Memory B cell (primary cell): ENCODE measurements around the gene PGBD5.

ENCODE experiments used
- ATAC-seq: fragments of 150-1000 bp; cut with Tn5 transposase; 2 replicates; pipeline ENCODE4 v1.10.0; 2021; ENCODE audit warnings: low read depth, mild to moderate bottlenecking, moderate library complexity
- DNase-seq, 2 donors: peaks; one replicate each; pipeline ENCODE4 v3.0.0; 2022; ENCODE audit warnings: low spot score in 2 of 2
- H3K27ac Mint-ChIP-seq: one replicate; pipeline ENCODE4 v1.8.0; 2022; ENCODE audit warnings: mild to moderate bottlenecking, moderate library complexity, mixed read lengths
- H3K27me3 Mint-ChIP-seq: one replicate; pipeline ENCODE4 v1.8.0; 2022; ENCODE audit warnings: mixed read lengths
- H3K36me3 Mint-ChIP-seq: one replicate; pipeline ENCODE4 v1.8.0; 2022; ENCODE audit warnings: mild to moderate bottlenecking, mixed read lengths
- H3K4me1 Mint-ChIP-seq: one replicate; pipeline ENCODE4 v1.8.0; 2022; ENCODE audit warnings: mixed read lengths
- H3K4me3 Mint-ChIP-seq: one replicate; pipeline ENCODE4 v1.8.0; 2022; ENCODE audit warnings: mild to moderate bottlenecking, moderate library complexity, mixed read lengths
- H3K9me3 Mint-ChIP-seq: one replicate; pipeline ENCODE4 v1.8.0; 2022; ENCODE audit warnings: mixed read lengths

The PGBD5 gene

DNA sequence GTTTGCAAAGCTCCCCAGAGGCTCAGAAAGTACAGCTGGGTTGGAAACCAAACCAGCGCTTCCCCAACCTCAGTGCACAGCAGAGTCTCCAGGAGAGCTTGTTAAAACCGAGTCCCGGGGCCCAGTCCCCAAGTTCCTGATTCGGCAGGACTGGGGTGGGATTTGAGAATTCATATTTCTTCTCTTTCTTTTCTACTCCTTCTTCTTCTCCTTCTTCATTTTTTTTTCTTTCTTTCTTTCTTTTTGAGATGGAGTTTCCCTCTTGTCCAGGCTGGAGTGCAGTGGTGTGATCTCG, 136.8 kb downstream of the PGBD5 start:
- H3K4me1 Mint-ChIP-seq, result peaks cover 25% of the 10 kb centered on the region
- H3K27ac Mint-ChIP-seq, result no peak overlapping the region
- H3K9me3 Mint-ChIP-seq, result no peaks in the 10 kb centered on the region
- no peak overlapping the region for H3K4me3 Mint-ChIP-seq
- H3K36me3 Mint-ChIP-seq, result no peaks in the 10 kb centered on the region
- ATAC-seq (no peak), DNase-seq (no peak)
- peaks cover 1% of the 10 kb centered on the region for H3K27me3 Mint-ChIP-seq

DNA sequence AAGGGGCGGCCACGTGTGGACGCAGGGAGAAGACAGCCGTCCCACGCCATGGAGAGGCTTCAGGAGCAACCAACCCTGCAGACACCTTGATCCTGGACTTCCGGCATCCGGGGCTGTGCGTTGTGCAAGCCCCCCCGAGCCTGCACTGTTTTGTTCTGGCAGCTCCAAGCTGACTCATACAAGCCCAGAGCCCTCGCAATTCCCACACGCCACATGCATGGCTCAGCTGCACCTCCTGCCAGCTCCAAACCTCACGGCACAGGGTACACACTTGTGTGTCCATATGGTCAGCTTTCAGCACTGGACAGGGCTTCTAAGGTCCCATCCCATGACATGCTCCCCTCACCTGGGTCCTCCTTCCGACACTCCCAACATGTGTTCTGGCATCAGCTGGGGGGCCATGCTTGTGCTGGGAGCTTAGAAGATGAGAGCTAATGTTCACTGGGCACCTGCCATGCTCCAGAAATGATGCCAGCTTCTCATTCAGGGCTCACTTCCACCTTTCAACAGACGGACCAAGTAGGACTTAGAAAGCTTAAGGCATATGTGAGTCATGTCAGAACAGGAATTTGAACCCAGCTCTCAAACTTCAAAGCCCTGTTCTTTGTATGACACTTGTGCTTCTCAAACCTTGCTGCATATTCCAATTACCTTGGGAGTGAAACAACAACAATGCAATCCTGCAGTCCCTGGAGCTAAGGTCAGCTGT, 137.3 kb downstream of the PGBD5 start:
- Mint-ChIP-seq H3K9me3 (no peaks in the 10 kb centered on the region), H3K36me3 (no peaks in the 10 kb centered on the region), H3K4me1 (peaks cover 25% of the 10 kb centered on the region), H3K4me3 (no peak overlapping the region), H3K27me3 (peaks cover 1% of the 10 kb centered on the region), H3K27ac (no peak overlapping the region)
- DNase-seq (no peak), ATAC-seq (no peak)

DNA sequence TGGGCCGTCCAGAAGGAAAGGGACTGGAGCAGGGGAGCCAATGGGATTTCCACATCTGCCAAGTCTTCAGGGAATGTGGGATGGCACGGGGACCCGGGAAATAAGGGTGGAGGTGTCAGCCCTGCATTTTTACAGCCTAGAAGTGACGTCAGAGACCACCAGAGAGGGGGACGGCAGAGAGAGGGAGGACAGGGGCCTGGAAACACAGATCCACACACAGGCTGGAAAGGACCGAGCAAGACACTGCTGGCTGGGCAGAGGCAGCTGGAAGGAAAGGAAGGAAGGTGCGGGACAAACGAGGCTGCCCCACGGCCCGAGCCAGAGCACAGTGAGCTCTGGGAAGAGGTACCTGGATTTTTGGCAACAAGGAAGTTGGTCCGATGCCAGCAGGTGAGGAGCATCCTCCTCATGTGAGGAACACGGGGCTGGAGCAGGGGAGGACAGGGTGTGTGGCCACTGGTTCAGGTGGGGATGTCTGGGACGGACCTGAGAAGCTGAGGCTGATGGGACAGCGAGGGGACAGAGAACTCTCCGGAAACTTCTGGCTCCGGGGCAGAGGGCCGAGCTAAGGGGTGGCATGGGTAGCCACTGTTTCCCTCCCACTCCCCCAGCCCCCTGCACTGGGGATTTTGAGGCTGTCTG, 138.3 kb downstream of the PGBD5 start:
- ATAC-seq (no peak), DNase-seq (no peak)
- no peak overlapping the region for H3K27ac Mint-ChIP-seq
- H3K4me3 Mint-ChIP-seq, result no peak overlapping the region
- peaks cover 25% of the 10 kb centered on the region for H3K4me1 Mint-ChIP-seq
- no peaks in the 10 kb centered on the region for H3K36me3 Mint-ChIP-seq
- H3K27me3 Mint-ChIP-seq, result peaks cover 1% of the 10 kb centered on the region
- H3K9me3 Mint-ChIP-seq, result no peaks in the 10 kb centered on the region

DNA sequence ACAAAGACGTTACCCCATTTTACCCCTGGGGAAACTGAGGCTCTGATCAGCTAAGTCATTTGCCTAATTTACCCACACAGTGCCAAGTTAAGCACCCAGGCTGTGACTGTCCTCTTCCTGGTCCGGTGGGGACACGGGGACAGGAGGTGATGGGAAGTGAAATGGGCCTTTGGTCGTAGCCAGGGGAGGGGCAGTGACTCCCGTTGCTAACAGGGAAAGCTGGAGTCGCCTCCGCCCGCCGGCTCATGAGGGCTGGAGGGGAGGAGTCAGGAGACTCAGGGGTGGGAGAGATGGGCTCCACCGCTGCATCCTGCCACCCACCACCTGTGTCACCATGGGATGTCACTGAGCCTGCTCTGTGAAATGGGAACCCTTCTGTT, 139.3 kb downstream of the PGBD5 start:
- Mint-ChIP-seq H3K36me3 (no peaks in the 10 kb centered on the region), H3K9me3 (no peaks in the 10 kb centered on the region), H3K27me3 (peaks cover 1% of the 10 kb centered on the region), H3K4me3 (no peak overlapping the region), H3K27ac (no peak overlapping the region), H3K4me1 (peaks cover 21% of the 10 kb centered on the region)
- no peak for ATAC-seq
- no peak for DNase-seq

DNA sequence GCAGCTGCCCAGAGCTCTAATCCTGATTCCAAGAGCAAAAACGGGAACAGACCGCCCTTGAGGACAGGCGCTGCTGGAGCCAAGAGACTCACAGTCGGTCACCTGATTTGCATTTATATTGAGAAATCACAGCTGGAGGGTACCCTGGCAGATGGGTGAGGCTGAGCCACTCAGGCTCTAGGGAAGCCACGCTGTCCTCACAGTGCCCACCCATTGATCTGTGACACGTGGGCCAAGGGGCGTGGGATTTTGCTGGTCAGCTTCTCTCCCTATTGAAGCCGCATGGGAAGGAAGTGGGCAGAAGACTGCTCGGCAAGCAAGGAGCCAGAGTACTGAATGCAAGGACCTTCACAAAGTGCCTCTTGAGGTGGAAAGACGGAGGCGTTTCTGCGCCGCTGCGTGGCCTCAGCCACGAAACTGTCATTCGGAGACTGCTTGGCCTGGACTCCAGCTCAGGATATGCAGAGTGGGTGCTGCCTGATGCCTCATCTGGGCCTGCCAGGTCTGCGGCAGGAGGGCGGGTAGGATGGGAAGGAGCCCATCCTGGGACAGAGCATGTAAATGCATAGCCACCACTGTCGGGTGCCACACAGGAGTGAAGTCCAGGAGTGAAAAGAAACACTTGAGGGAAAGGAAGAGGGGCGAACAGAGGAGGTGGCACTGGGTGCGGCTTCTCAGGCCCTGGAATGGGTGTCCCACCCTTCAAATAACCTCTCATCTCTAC, 139.8 kb downstream of the PGBD5 start:
- Mint-ChIP-seq H3K4me3 (no peak overlapping the region), H3K27me3 (peaks cover 1% of the 10 kb centered on the region), H3K9me3 (no peaks in the 10 kb centered on the region), H3K36me3 (no peaks in the 10 kb centered on the region), H3K27ac (no peak overlapping the region), H3K4me1 (peaks cover 20% of the 10 kb centered on the region)
- ATAC-seq (no peak), DNase-seq (no peak)

DNA sequence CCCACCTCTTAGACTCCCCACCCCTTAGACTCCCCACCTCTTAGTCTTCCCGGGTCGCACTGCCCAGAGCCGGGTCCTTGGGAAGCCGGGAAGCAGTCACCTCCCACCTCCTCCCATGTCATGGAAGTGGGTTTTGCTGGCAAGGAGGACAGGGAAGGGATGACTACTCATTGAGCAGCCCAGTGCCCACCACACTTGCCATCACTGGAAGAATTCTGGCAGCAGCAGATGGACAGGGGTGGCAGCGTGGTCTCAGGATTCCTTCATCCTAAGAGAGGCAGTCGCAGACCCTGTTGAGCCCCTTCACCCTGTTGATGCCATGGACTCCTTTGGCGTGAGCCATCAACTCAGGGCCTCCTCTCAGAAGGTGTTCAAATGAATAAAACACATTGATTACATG, 140.8 kb downstream of the PGBD5 start:
- H3K4me3 Mint-ChIP-seq, result no peak overlapping the region
- peaks cover 19% of the 10 kb centered on the region for H3K4me1 Mint-ChIP-seq
- peaks cover 2% of the 10 kb centered on the region for H3K36me3 Mint-ChIP-seq
- H3K27me3 Mint-ChIP-seq, result peaks cover 1% of the 10 kb centered on the region
- no peaks in the 10 kb centered on the region for H3K9me3 Mint-ChIP-seq
- H3K27ac Mint-ChIP-seq, result no peak overlapping the region
- ATAC-seq, result no peak
- DNase-seq, result no peak

DNA sequence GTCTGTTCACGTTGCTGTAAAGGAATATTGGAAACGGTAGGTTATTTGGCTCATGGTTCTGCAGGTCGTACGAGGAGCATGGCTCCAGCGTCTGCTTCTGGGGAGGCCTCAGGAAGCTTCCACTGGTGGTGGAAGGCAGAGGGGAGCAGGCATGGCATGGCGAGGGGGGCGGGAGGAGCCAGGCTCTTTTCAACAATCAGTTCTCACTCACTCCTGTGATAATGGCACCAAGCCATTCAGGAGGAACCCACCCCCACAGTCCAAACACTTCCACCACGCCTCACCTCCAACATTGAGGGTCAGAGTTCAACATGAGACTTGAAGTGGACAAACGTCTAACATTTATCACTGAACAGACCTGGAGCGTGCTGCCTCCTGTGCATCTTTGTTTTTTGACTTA, 141.2 kb downstream of the PGBD5 start:
- Mint-ChIP-seq H3K27ac (no peak overlapping the region), H3K9me3 (no peaks in the 10 kb centered on the region), H3K4me1 (peaks cover 15% of the 10 kb centered on the region), H3K4me3 (no peak overlapping the region), H3K27me3 (peaks cover 1% of the 10 kb centered on the region), H3K36me3 (peaks cover 3% of the 10 kb centered on the region)
- no peak for ATAC-seq
- no peak for DNase-seq

DNA sequence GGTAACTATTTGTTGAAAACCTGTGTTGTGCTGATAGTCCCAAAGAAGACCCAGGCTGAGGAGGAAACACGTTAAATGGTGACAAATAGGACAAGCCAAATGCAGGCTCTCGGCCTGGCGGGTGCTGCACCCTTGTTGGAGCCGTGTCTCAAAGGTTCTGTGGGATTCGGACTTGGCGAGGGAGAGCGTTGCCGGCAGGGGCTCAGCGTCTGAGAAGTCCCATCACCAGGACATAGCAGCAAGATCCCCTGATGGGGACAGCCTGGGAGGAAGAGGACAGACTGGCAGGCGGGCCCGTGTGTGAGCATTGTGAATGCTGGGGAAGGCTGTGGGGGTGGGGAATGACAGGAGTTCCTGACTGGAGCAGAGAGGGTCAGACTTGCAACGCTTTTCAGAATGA, 142.5 kb downstream of the PGBD5 start:
- Mint-ChIP-seq H3K4me1 (peaks cover 18% of the 10 kb centered on the region), H3K9me3 (no peaks in the 10 kb centered on the region), H3K36me3 (peaks cover 11% of the 10 kb centered on the region), H3K27me3 (peaks cover 1% of the 10 kb centered on the region), H3K27ac (no peak overlapping the region), H3K4me3 (no peak overlapping the region)
- DNase-seq (no peak), ATAC-seq (no peak)

DNA sequence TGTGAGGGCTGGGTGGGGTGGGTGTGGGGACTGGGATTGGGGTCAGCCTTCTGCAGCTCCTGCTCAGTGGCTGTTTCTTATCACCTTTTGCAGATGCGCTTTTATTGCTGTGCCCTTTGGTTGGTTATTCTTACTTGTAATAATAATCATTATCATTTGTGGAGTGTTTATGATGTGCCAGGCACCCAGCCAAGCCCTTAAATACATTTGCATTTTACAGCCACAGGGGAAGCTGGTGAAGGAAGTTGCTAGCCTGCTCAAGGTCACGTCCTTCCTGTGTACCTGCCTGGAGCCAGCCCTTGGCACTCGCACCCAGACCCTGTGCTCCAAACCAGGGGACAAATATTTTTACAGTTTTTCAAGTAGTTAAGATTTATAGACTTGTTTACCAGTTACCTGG, 144.0 kb downstream of the PGBD5 start:
- H3K4me1 Mint-ChIP-seq, result peaks cover 28% of the 10 kb centered on the region
- ATAC-seq, result peak; percentile 95
- no peak for DNase-seq
- no peaks in the 10 kb centered on the region for H3K27me3 Mint-ChIP-seq
- no peaks in the 10 kb centered on the region for H3K9me3 Mint-ChIP-seq
- peak overlapping the region; percentile 71 for H3K4me3 Mint-ChIP-seq
- peaks cover 11% of the 10 kb centered on the region for H3K36me3 Mint-ChIP-seq
- H3K27ac Mint-ChIP-seq, result peak overlapping the region; percentile 79

DNA sequence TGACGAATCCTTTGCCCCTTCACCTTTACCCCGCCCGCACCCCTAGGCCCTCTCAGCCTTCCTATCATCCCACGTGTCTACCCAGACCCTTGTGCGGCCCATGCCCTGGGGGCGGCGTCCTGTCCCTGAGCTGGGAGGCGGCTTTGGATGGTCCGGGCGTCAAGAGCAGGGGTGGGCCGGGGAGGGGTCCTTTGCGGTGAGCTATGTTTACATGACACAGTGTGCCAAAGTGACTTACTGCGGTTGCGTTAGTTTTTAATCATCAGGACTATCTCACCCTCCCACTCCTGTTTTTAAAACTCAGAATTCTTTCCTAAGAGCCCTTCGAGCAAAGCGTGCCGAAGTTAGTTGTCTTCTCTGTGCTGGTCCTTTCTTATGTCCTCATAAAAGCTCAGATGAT, 144.6 kb downstream of the PGBD5 start:
- DNase-seq, result no peak
- ATAC-seq, result no peak
- Mint-ChIP-seq H3K36me3 (peaks cover 11% of the 10 kb centered on the region), H3K4me3 (peak overlapping the region; percentile 32), H3K27ac (no peak overlapping the region), H3K9me3 (no peaks in the 10 kb centered on the region), H3K4me1 (peaks cover 32% of the 10 kb centered on the region), H3K27me3 (no peaks in the 10 kb centered on the region)

DNA sequence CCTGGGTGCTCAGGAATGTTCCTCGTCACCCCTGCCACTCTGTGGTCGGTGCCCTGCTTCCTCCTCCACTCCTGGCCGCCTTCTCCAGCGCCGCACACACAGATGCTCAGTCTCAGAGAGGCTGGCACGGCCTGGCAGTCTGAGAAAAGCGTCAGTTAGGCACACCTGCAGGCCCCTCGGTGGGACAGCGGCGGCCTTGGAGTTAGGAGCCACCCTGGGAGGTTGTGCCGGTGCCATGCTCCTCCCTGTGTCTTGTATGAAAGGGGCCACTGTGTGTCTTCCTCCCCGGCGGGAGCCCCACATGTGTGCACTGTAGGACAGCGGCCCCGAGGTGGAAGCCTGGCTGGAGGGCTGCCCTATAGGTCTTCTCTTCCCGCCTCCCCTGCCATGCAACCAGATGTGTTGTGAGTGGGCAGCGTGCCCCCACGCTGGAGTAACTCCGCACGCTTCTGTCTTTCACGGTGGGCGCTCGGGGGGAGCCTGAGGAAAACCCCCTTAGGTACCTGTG, 145.2 kb downstream of the PGBD5 start:
- no peaks in the 10 kb centered on the region for H3K9me3 Mint-ChIP-seq
- H3K4me1 Mint-ChIP-seq, result peaks cover 33% of the 10 kb centered on the region
- no peak overlapping the region for H3K27ac Mint-ChIP-seq
- H3K27me3 Mint-ChIP-seq, result no peaks in the 10 kb centered on the region
- H3K4me3 Mint-ChIP-seq, result peak overlapping the region; percentile 32
- ATAC-seq, result no peak
- H3K36me3 Mint-ChIP-seq, result peaks cover 13% of the 10 kb centered on the region
- DNase-seq, result no peak

DNA sequence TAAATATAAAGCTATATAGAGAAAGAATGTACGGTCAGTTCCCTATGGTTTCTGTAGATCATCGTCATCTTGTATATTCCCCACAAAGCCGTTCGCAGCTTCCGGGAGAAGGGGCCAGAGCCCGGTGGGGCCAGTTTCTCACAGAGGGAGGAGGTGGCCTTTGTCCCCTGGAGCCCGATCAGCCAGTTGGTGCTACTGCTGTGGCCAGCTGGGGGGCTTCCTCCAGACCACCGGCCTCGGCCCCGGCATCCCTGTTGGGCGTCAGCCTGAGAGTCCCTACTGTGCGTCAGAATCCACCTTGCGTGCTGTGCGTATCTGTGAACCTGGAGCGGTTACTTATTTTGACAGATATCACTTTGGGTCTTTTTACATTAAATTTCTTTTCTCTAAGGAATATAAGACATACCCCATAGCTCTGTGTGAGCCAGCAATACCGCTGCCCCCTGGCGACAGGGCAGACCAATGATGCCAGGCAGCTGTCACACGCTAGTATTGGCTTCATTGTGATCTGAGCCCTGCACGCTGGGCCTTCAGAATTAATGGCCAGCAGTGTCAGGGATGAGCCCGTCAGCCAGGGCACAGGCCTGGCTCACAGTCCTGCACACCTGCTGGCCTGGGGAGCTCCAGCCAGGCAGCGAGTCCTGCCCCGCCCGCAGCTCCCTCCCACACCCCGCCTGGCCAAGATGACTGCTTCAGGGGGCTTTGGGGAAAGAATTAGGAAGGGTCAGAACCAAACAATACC, 145.9 kb downstream of the PGBD5 start:
- DNase-seq, result no peak
- H3K27ac Mint-ChIP-seq, result no peak overlapping the region
- no peaks in the 10 kb centered on the region for H3K9me3 Mint-ChIP-seq
- H3K27me3 Mint-ChIP-seq, result no peaks in the 10 kb centered on the region
- no peak overlapping the region for H3K4me3 Mint-ChIP-seq
- ATAC-seq, result no peak
- peaks cover 13% of the 10 kb centered on the region for H3K36me3 Mint-ChIP-seq
- peaks cover 33% of the 10 kb centered on the region for H3K4me1 Mint-ChIP-seq

DNA sequence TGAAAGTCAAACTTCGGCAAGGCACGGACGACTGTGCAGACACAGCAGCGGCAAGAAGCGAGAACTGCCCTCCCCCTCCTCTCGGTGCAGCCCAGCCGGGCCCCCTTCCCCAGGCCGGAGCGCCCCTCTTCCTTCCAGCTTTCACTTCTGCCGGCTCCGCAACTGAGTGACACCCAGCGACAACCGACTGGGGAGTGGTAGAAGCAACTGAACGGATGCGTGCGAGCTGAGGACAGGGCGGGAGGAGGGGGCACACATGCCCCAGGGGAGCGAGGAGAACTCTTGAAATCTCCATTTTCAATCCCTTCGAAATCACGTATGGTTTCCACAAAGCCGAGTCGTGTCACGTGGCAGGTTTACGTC, 146.6 kb downstream of the PGBD5 start:
- H3K4me1 Mint-ChIP-seq, result peaks cover 32% of the 10 kb centered on the region
- H3K4me3 Mint-ChIP-seq, result no peak overlapping the region
- DNase-seq (no peak), ATAC-seq (no peak)
- H3K27ac Mint-ChIP-seq, result no peak overlapping the region
- peaks cover 13% of the 10 kb centered on the region for H3K36me3 Mint-ChIP-seq
- H3K27me3 Mint-ChIP-seq, result no peaks in the 10 kb centered on the region
- H3K9me3 Mint-ChIP-seq, result no peaks in the 10 kb centered on the region
